ENCODE results near the gene RASA3. TPM values are rescaled to one million over a fixed set of nuclear protein-coding genes. Genes with fewer than 3 reads are reported as not detected.
"Not testable (repeated sequence)": the region's sequence is repeated elsewhere in the genome, so short reads cannot be mapped to it uniquely, and the experiment has no call there.

The RASA3 gene
- total RNA-seq, 4 donors from 2014 or later: 28.1 to 73.4 (median 56.8) TPM

- ATAC-seq (ENCODE audit: low FRiP score): no peak
- DNase-seq (ENCODE audit: low spot score): peak; percentile 18
- TF ChIP-seq, protein P1, sequence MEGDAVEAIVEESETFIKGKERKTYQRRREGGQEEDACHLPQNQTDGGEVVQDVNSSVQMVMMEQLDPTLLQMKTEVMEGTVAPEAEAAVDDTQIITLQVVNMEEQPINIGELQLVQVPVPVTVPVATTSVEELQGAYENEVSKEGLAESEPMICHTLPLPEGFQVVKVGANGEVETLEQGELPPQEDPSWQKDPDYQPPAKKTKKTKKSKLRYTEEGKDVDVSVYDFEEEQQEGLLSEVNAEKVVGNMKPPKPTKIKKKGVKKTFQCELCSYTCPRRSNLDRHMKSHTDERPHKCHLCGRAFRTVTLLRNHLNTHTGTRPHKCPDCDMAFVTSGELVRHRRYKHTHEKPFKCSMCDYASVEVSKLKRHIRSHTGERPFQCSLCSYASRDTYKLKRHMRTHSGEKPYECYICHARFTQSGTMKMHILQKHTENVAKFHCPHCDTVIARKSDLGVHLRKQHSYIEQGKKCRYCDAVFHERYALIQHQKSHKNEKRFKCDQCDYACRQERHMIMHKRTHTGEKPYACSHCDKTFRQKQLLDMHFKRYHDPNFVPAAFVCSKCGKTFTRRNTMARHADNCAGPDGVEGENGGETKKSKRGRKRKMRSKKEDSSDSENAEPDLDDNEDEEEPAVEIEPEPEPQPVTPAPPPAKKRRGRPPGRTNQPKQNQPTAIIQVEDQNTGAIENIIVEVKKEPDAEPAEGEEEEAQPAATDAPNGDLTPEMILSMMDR (IDR thresholded peaks at IDR 0.05): no peak
Measured at GRCh38 chr13:114079601-114080536, 52.6 kb downstream of the RASA3 start.

DNA sequence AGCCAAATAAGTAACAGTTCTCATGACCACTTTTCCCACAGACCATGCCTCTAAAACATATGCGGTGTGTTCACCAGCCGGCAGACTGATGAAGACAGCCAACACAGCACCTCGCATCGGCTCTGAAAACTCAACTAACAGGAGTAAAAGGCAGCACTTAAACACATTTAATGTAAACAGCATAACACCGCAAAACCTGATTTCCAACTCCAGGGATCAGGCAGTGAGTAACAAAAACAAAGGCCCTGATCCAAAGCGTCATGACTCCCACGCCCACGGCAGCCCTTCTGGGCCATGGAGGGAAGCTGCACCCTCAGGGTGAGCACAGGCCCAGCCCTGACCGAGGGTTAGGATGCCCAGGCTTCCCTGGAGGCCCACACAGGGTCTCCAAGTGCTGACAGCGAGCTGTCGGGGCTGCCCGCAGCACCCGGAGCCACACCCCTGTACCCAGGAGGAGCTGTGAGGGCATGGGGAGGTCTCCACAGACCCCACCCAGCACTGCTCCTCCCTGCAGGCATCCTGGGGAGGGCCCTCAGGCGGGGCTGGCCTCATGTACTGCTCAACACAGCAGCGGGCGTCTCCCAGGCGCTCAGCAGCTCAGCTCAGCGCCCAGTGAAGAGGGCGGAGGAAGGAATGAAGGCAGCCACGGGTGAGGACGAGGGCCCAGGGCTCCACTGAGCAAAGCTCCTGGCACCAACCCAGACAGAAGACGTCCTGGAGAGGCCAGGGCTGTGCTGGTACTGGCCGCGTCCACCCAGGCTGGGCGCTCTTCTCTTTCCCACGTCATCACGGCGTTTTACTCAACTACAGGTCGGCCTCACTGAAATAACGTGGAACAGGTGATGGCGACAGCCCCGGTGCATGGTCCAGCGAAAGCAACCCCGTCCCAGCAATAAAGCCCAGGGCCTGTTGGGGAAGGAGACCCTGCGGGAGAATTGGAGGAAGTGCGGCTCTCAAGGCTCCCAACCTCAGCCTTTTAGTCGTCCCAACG is 53.7 kb downstream of the RASA3 start:
- TF ChIP-seq, protein P1 (IDR thresholded peaks at IDR 0.05): no peak
- ATAC-seq (ENCODE audit: low FRiP score) (peak; percentile 87), DNase-seq (ENCODE audit: low spot score) (peak; percentile 30)

- ATAC-seq (ENCODE audit: low FRiP score) (no peak), DNase-seq (ENCODE audit: low spot score) (peak; percentile 16)
- TF ChIP-seq, protein P1 (IDR thresholded peaks at IDR 0.05): no peak
Measured at GRCh38 chr13:114077933-114078325, 54.5 kb downstream of the RASA3 start.

- DNase-seq (ENCODE audit: low spot score) (peak; percentile 18), ATAC-seq (ENCODE audit: low FRiP score) (no peak)
- TF ChIP-seq, protein P1 (IDR thresholded peaks at IDR 0.05): no peak
Measured at GRCh38 chr13:114077099-114077932, 55.1 kb downstream of the RASA3 start.

GRCh38 chr13:114076329-114077090 is 55.9 kb downstream of the RASA3 start:
- TF ChIP-seq, protein P1 (IDR thresholded peaks at IDR 0.05): no peak
- ATAC-seq (ENCODE audit: low FRiP score) (no peak), DNase-seq (ENCODE audit: low spot score) (peak; percentile 20)

GRCh38 chr13:114075811-114076210 is 56.6 kb downstream of the RASA3 start:
- not testable (repeated sequence) for ATAC-seq (ENCODE audit: low FRiP score); DNase-seq (ENCODE audit: low spot score)
